Renal cortex interstitium (tissue), 11 donors: ENCODE data around the gene TNP1. TPM values are rescaled to one million over a fixed set of nuclear protein-coding genes. Genes with fewer than 3 reads are reported as not detected.

Experiments used
- DNase-seq, 11 donors: peaks; one replicate each; pipeline ENCODE4 v3.0.0-alpha.2; 2013; ENCODE audit warnings: low read depth in 9 of 11, low spot score in 4 of 11; ENCODE audit errors: extremely low read depth in 1 of 11
- polyA plus RNA-seq, 3 donors: library from polyadenylated mRNA; unstranded; fragments of 120-200 nt; gene quantifications; one replicate each; pipeline ENCODE4 v1.2.1, GENCODE V29; 2013; ENCODE audit not compliant: insufficient read length in 3 of 3

The TNP1 gene
- polyA plus RNA-seq, 3 donors, result not detected

DNA sequence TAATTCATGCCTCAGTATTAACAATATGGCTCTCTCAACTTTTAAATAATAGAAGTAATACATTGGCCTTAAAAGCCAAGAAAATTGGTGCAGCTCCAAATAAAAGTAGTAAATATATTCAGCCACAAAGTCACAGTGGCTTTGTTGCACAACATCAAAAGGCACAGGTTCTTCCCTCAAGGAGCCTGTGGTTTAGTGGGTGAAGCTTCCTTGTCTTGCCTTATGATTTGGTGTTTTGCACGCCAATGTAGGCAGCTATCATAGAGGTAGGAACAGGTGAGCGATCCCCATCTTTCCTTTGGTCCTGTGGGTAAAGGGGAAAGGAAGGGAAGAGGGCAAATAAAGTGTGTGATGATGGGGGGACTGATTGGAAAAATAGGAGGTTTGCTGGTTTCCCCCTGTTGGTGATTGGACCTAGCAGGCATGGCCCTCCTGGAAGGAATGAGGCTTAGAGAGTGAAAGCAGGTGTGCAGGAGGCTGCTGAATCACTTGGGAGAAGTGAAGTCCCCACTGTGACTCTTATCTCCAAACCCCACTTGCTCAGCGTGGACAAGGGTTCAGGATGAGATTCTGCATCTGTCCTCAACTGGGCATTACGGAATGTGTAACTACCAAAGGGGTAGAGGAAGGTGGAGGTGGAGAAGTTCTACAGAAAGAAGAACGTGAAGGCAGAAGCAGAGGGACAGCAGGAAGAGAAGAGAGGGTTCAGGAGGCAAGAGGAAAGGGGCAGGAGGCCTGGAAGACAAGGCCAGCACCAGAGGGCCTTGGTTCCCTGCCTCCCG lies 20.1 kb upstream of the TNP1 start:
- DNase-seq, result no peak

DNA sequence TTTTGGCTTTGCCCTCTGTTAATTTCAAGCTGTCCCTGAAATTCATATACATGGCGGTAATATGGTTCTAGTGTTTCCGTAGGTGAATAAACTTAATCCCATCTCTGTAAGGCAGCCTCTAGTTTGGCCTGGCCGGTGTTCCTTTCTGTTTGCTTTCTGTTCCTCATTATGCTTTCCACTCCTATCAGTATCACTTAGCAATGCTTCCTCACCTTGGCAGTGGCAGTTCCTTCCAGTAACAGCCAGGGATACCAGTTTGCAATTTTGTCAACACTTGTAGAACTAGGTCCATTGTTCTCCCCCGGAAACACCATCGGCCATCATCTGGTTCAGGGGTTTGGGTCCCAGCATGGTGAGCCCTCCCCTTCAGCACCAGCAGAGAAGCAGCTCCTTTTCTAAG lies 18.2 kb upstream of the TNP1 start:
- no peak for DNase-seq

GRCh38 chr2:216877085-216877484 lies 17.2 kb upstream of the TNP1 start:
- DNase-seq, result no peak

- DNase-seq, result no peak
Observed at GRCh38 chr2:216875862-216876261, 16.0 kb upstream of the TNP1 start.

GRCh38 chr2:216873573-216873972 lies 13.7 kb upstream of the TNP1 start:
- DNase-seq, result no peak

- DNase-seq, result no peak
Observed at GRCh38 chr2:216872624-216873023, 12.8 kb upstream of the TNP1 start.

- no peak for DNase-seq
Observed at GRCh38 chr2:216872040-216872439, 12.2 kb upstream of the TNP1 start.

GRCh38 chr2:216871333-216871934 lies 11.6 kb upstream of the TNP1 start:
- no peak for DNase-seq

DNA sequence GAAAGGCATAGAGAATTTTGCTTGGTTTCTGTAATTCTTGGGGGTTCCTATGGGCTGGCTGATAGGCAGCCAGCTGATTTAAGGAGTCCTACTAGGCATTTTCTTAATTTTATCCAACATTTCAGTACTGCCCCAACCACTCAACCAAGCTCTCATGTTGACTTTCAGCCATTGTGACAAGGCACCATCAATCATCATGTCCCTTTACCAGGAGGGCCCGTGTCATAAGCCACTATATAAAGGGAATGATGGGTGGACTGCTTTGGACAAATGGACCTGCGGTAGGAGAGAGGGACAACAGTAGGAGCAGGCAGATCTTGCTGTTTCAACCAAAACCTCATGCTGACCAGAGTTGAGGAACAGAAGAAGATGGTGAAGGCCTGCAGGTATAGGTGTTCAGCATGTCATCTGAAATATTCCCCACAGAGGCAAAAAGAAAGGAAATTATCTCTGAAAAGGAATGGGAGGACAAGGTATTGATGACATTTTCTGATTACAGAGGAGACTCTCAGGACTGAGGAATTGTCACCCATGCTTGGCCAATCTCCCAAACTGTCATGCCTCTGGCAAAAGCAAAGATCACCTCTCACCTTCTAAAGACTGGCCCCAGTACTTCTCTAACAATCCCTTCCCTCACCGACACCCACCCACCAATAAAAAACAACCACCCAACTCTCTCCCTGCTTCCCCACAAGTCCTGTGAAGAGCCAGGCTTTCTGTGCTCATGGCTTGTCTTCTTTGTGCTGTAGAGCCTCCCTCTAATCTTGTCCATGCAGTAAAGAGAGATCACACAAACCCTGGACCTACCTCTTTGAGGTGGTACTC lies 10.9 kb upstream of the TNP1 start:
- DNase-seq, result no peak

DNA sequence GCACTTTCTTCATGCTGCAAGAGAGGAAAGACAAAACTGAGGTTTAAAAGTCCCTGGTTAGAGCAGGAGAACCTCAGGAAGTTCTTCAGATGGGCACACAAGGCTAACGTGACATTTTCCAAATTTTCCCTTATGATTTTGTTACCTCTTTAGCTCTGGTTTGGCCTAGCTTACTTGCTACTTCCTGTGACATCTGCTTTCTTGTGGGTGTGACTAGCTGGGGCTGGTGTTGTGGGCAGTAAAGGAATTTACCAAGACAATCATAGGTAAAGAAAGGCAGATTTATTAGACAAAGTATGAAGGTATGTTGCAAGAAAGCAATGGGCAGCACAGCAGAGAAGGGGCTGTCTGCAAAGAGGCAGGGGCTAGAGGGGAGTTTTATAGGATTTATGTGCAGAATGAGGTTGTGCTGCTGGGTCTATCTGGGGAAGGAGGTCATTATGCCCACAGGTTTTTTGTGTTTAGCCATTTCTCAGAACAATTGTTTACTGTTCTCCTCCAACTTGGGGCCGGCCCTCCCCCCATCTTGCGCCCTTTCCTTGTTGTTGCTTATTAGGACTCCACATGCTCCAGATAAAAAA lies 6.7 kb upstream of the TNP1 start:
- DNase-seq, result no peak

DNA sequence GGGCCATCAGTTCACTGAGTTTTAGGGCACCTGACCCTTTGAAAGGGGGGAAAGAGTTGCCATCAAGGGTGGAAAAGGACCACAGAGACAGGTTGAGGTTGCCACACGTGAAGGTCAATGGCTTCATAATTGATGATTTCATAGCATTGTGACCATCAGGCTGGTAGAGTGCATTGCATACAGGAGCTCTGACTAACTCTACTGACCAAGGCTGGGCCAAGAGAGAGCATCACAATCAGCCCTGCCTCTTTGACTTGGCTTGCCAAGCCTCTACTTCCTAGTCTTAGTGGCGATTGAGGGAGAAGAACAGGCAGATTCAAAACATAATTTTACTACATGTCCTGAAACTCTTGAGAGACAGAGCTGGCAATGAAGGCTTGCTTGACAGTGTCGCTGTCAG lies 5.8 kb upstream of the TNP1 start:
- no peak for DNase-seq

- no peak for DNase-seq
Observed at GRCh38 chr2:216863946-216864345, 4.1 kb upstream of the TNP1 start.

DNA sequence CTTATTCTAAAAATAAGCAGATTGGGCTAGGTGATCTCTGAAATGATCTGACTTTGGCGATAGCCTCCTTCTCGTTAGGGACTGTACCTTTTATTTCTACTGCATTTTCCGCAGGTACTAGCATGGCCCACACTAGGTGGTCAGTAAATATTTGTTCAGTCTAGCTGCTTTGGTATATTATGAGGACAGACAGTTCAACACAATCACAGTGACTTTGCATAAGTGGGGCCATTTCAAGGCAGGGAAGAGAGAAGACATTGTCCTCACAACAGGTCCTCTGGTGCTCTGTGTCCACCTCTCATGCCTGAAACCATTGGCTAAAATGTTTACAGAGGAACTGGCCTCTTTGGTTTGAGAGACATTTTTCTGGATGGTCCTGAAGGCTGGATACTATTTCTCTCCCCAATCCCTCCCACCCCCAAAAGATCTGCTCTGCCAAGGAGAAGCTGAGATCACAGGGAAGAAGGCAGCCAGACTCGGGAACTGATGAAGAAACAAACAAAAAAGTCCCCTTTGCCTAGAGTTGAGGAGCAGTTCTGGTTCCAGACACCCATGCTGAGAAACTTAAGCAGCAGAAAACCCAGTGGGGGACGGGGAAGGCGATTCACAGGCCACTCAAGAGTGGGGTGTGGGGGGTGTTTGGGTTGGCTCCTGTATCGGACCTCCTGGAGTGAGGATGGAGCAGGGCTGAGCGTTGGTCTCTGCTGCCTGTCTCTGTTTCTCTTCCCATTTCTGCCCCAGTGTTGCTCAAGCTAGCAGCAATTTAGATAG lies 2.9 kb upstream of the TNP1 start:
- DNase-seq, result no peak

DNA sequence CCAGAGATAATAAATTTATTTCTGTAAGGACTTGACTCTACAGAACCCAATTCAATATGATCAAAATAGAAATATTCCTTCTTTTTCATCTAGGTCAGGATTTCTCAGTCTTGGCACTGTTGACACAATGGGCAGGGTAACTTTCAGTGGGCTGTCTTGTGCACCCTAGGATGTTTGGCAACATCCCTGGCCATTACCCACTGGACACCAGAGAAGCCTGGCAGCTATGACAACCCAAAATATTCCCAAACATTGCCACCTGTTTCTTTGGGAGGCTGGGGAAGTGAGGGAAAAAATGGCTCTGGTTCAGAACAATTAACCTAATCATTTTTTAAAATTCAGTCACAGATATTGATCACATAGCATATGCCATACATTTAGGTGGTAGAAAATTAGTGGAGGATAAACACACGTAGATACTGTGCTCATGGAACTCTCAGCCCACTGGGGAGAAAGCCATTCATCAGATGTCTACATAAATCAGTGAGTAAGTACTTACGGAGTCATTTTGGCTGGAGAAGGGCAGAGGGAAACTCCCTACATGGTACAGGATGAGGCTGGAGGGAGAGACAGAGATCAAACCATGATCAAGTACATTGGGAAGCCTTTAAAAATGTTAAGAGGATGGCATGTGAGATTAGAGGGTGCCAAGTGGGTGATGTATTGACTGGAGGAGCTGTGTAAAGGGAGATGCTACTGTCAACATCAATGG lies 718 bp upstream of the TNP1 start:
- no peak for DNase-seq

GRCh38 chr2:216858312-216858711 lies 1.6 kb downstream of the TNP1 start:
- DNase-seq, result no peak

GRCh38 chr2:216857131-216857550 lies 2.7 kb downstream of the TNP1 start:
- DNase-seq, result no peak

- no peak for DNase-seq
Observed at GRCh38 chr2:216856406-216857065, 3.3 kb downstream of the TNP1 start.

GRCh38 chr2:216855605-216856004 lies 4.3 kb downstream of the TNP1 start:
- DNase-seq, result no peak
